ENCODE measurements around the gene SCG5.

- TF ChIP-seq MAX (IDR thresholded peaks at IDR 0.05) (no peak), CEBPB (IDR thresholded peaks at IDR 0.05) (no peak), TAF1 (IDR thresholded peaks at IDR 0.05; ENCODE audit: low read depth) (no peak), CREB1 (IDR thresholded peaks at IDR 0.05; ENCODE audit: low read depth) (no peak)
Observed at GRCh38 chr15:32682977-32683630, 41.6 kb downstream of the SCG5 start.
